Measurements from ENCODE around the gene SCD5.

GRCh38 chr4:82797405-82798111 is 1.0 kb downstream of the SCD5 start:
- no peak for TF ChIP-seq PRDM4 (CRISPR knock-in tag; IDR thresholded peaks at IDR 0.05; ENCODE audit: borderline replicate concordance)
- TF ChIP-seq FOXP1 (IDR thresholded peaks at IDR 0.05) = no peak
- no peak for TF ChIP-seq FOXP1 (CRISPR knock-in tag; IDR thresholded peaks at IDR 0.05)
- no peak for TF ChIP-seq RELA (CRISPR knock-in tag; IDR thresholded peaks at IDR 0.05)
- TF ChIP-seq TCF12 (IDR thresholded peaks at IDR 0.05) = no peak
- no peak for TF ChIP-seq TCF12 (CRISPR knock-in tag; IDR thresholded peaks at IDR 0.05)
